ENCODE measurements around the gene DCC.

Gene DCC

GRCh38 chr18:53387581-53387980, 1047.6 kb downstream of the DCC start:
- Histone ChIP-seq H3K4me3 (ENCODE audit: low read length) (no peak overlapping the region), H3K9me3 (ENCODE audit: low read length) (no peaks in the 10 kb centered on the region), H3K27me3 (ENCODE audit: insufficient read depth, low read length) (no peaks in the 10 kb centered on the region), H3K4me1 (ENCODE audit: insufficient read depth, low read length) (no peaks in the 10 kb centered on the region), H3K36me3 (ENCODE audit: insufficient read depth, low read length) (no peaks in the 10 kb centered on the region), H2AFZ (ENCODE audit: low read depth, low read length) (no peak overlapping the region)

GRCh38 chr18:53402670-53403069, 1062.7 kb downstream of the DCC start:
- no peaks in the 10 kb centered on the region for H3K27me3 ChIP-seq (ENCODE audit: insufficient read depth, low read length)
- H3K36me3 ChIP-seq (ENCODE audit: insufficient read depth, low read length) = no peaks in the 10 kb centered on the region
- H3K4me1 ChIP-seq (ENCODE audit: insufficient read depth, low read length) = peaks cover 7% of the 10 kb centered on the region
- no peak overlapping the region for H3K4me3 ChIP-seq (ENCODE audit: low read length)
- no peak overlapping the region for H2AFZ ChIP-seq (ENCODE audit: low read depth, low read length)
- H3K9me3 ChIP-seq (ENCODE audit: low read length) = no peaks in the 10 kb centered on the region

GRCh38 chr18:53408271-53408670, 1068.3 kb downstream of the DCC start:
- Histone ChIP-seq H3K27me3 (ENCODE audit: insufficient read depth, low read length) (no peaks in the 10 kb centered on the region), H2AFZ (ENCODE audit: low read depth, low read length) (no peak overlapping the region), H3K4me3 (ENCODE audit: low read length) (no peak overlapping the region), H3K9me3 (ENCODE audit: low read length) (no peaks in the 10 kb centered on the region), H3K4me1 (ENCODE audit: insufficient read depth, low read length) (peaks cover 5% of the 10 kb centered on the region), H3K36me3 (ENCODE audit: insufficient read depth, low read length) (no peaks in the 10 kb centered on the region)

GRCh38 chr18:53411511-53411910, 1071.5 kb downstream of the DCC start:
- Histone ChIP-seq H3K27me3 (ENCODE audit: insufficient read depth, low read length) (no peaks in the 10 kb centered on the region), H3K4me1 (ENCODE audit: insufficient read depth, low read length) (peaks cover 5% of the 10 kb centered on the region), H3K4me3 (ENCODE audit: low read length) (no peak overlapping the region), H2AFZ (ENCODE audit: low read depth, low read length) (no peak overlapping the region), H3K9me3 (ENCODE audit: low read length) (no peaks in the 10 kb centered on the region), H3K36me3 (ENCODE audit: insufficient read depth, low read length) (no peaks in the 10 kb centered on the region)

GRCh38 chr18:53417003-53417402, 1077.0 kb downstream of the DCC start:
- no peak overlapping the region for H2AFZ ChIP-seq (ENCODE audit: low read depth, low read length)
- H3K9me3 ChIP-seq (ENCODE audit: low read length) = no peaks in the 10 kb centered on the region
- no peaks in the 10 kb centered on the region for H3K27me3 ChIP-seq (ENCODE audit: insufficient read depth, low read length)
- H3K36me3 ChIP-seq (ENCODE audit: insufficient read depth, low read length) = no peaks in the 10 kb centered on the region
- no peak overlapping the region for H3K4me3 ChIP-seq (ENCODE audit: low read length)
- peaks cover 5% of the 10 kb centered on the region for H3K4me1 ChIP-seq (ENCODE audit: insufficient read depth, low read length)

- Histone ChIP-seq H2AFZ (ENCODE audit: low read depth, low read length) (no peak overlapping the region), H3K9me3 (ENCODE audit: low read length) (no peaks in the 10 kb centered on the region), H3K4me1 (ENCODE audit: insufficient read depth, low read length) (peaks cover 4% of the 10 kb centered on the region), H3K27me3 (ENCODE audit: insufficient read depth, low read length) (no peaks in the 10 kb centered on the region), H3K36me3 (ENCODE audit: insufficient read depth, low read length) (no peaks in the 10 kb centered on the region), H3K4me3 (ENCODE audit: low read length) (no peak overlapping the region)
Observed at GRCh38 chr18:53421869-53422268, 1081.9 kb downstream of the DCC start.

- H3K27me3 ChIP-seq (ENCODE audit: insufficient read depth, low read length) = no peaks in the 10 kb centered on the region
- H2AFZ ChIP-seq (ENCODE audit: low read depth, low read length) = no peak overlapping the region
- no peaks in the 10 kb centered on the region for H3K9me3 ChIP-seq (ENCODE audit: low read length)
- H3K4me3 ChIP-seq (ENCODE audit: low read length) = no peak overlapping the region
- no peaks in the 10 kb centered on the region for H3K36me3 ChIP-seq (ENCODE audit: insufficient read depth, low read length)
- no peaks in the 10 kb centered on the region for H3K4me1 ChIP-seq (ENCODE audit: insufficient read depth, low read length)
Observed at GRCh38 chr18:53422896-53423295, 1082.9 kb downstream of the DCC start.

- no peaks in the 10 kb centered on the region for H3K36me3 ChIP-seq (ENCODE audit: insufficient read depth, low read length)
- no peaks in the 10 kb centered on the region for H3K4me1 ChIP-seq (ENCODE audit: insufficient read depth, low read length)
- no peak overlapping the region for H2AFZ ChIP-seq (ENCODE audit: low read depth, low read length)
- no peak overlapping the region for H3K4me3 ChIP-seq (ENCODE audit: low read length)
- no peaks in the 10 kb centered on the region for H3K27me3 ChIP-seq (ENCODE audit: insufficient read depth, low read length)
- H3K9me3 ChIP-seq (ENCODE audit: low read length) = no peaks in the 10 kb centered on the region
Observed at GRCh38 chr18:53426666-53427184, 1086.7 kb downstream of the DCC start.

GRCh38 chr18:53441761-53442414, 1101.9 kb downstream of the DCC start:
- Histone ChIP-seq H3K4me3 (ENCODE audit: low read length) (no peak overlapping the region), H2AFZ (ENCODE audit: low read depth, low read length) (no peak overlapping the region), H3K9me3 (ENCODE audit: low read length) (no peaks in the 10 kb centered on the region), H3K4me1 (ENCODE audit: insufficient read depth, low read length) (no peaks in the 10 kb centered on the region), H3K27me3 (ENCODE audit: insufficient read depth, low read length) (no peaks in the 10 kb centered on the region), H3K36me3 (ENCODE audit: insufficient read depth, low read length) (no peaks in the 10 kb centered on the region)

- H3K36me3 ChIP-seq (ENCODE audit: insufficient read depth, low read length) = no peaks in the 10 kb centered on the region
- no peaks in the 10 kb centered on the region for H3K4me1 ChIP-seq (ENCODE audit: insufficient read depth, low read length)
- H2AFZ ChIP-seq (ENCODE audit: low read depth, low read length) = no peak overlapping the region
Observed at GRCh38 chr18:53442415-53442783, 1102.4 kb downstream of the DCC start.

GRCh38 chr18:53443336-53443735, 1103.3 kb downstream of the DCC start:
- H3K4me3 ChIP-seq (ENCODE audit: low read length) = no peak overlapping the region
- no peaks in the 10 kb centered on the region for H3K36me3 ChIP-seq (ENCODE audit: insufficient read depth, low read length)
- no peaks in the 10 kb centered on the region for H3K4me1 ChIP-seq (ENCODE audit: insufficient read depth, low read length)

More at GRCh38 chr18:53442415-53442783, 1102.4 kb downstream of the DCC start:
- Histone ChIP-seq H3K4me3 (ENCODE audit: low read length) (no peak overlapping the region), H3K27me3 (ENCODE audit: insufficient read depth, low read length) (no peaks in the 10 kb centered on the region), H3K9me3 (ENCODE audit: low read length) (no peaks in the 10 kb centered on the region)

GRCh38 chr18:53443831-53444230, 1103.8 kb downstream of the DCC start:
- H2AFZ ChIP-seq (ENCODE audit: low read depth, low read length) = no peak overlapping the region
- H3K9me3 ChIP-seq (ENCODE audit: low read length) = no peaks in the 10 kb centered on the region
- no peaks in the 10 kb centered on the region for H3K4me1 ChIP-seq (ENCODE audit: insufficient read depth, low read length)
- H3K4me3 ChIP-seq (ENCODE audit: low read length) = no peak overlapping the region
- H3K36me3 ChIP-seq (ENCODE audit: insufficient read depth, low read length) = no peaks in the 10 kb centered on the region
- H3K27me3 ChIP-seq (ENCODE audit: insufficient read depth, low read length) = no peaks in the 10 kb centered on the region

More at GRCh38 chr18:53443336-53443735, 1103.3 kb downstream of the DCC start:
- Histone ChIP-seq H2AFZ (ENCODE audit: low read depth, low read length) (no peak overlapping the region), H3K27me3 (ENCODE audit: insufficient read depth, low read length) (no peaks in the 10 kb centered on the region), H3K9me3 (ENCODE audit: low read length) (no peaks in the 10 kb centered on the region)

- Histone ChIP-seq H3K4me1 (ENCODE audit: insufficient read depth, low read length) (peaks cover 6% of the 10 kb centered on the region), H3K9me3 (ENCODE audit: low read length) (no peaks in the 10 kb centered on the region), H3K27me3 (ENCODE audit: insufficient read depth, low read length) (no peaks in the 10 kb centered on the region), H2AFZ (ENCODE audit: low read depth, low read length) (no peak overlapping the region), H3K4me3 (ENCODE audit: low read length) (no peak overlapping the region), H3K36me3 (ENCODE audit: insufficient read depth, low read length) (no peaks in the 10 kb centered on the region)
Observed at GRCh38 chr18:53451902-53452301, 1111.9 kb downstream of the DCC start.

GRCh38 chr18:53457068-53457467, 1117.1 kb downstream of the DCC start:
- H3K4me1 ChIP-seq (ENCODE audit: insufficient read depth, low read length) = peaks cover 27% of the 10 kb centered on the region
- H3K9me3 ChIP-seq (ENCODE audit: low read length) = no peaks in the 10 kb centered on the region
- no peak overlapping the region for H3K4me3 ChIP-seq (ENCODE audit: low read length)
- no peak overlapping the region for H2AFZ ChIP-seq (ENCODE audit: low read depth, low read length)
- no peaks in the 10 kb centered on the region for H3K36me3 ChIP-seq (ENCODE audit: insufficient read depth, low read length)
- no peaks in the 10 kb centered on the region for H3K27me3 ChIP-seq (ENCODE audit: insufficient read depth, low read length)

Data from neuron (in vitro differentiated cells).